NCI-H82 (cell line): ENCODE measurements around the gene FAN1.
A peak's percentile ranks its signal among the peaks of the same experiment; 100 is the strongest.

Experiments used
- DNase-seq: peaks from one replicate; lab custom pipeline; 2025; lab: John Stamatoyannopoulos, UW

FAN1 gene

GRCh38 chr15:30956216-30957124 is 52.8 kb downstream of the FAN1 start:
- peak; percentile 22 for DNase-seq

- DNase-seq = no peak
Measured at GRCh38 chr15:30958219-30958618, 54.5 kb downstream of the FAN1 start.

DNA sequence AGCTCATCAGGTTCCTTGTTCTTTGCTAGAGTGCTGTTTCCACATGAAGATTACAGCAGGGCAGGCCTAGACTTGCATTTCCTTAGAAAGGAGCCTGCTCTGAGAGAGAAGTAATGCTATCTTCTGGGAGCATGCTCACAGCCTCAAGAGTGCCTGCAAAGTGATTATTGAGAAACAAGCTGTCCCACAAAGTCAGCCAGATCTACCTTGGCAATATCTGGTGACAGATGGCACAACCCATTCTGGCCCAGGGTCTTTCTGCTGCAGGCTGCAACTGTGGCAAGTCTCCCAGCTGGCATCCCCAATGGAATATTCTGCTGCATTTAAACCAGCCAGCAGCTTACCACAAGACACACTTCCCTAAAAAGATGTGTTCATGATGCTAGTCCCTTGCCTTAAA is 58.4 kb downstream of the FAN1 start:
- DNase-seq = no peak

DNA sequence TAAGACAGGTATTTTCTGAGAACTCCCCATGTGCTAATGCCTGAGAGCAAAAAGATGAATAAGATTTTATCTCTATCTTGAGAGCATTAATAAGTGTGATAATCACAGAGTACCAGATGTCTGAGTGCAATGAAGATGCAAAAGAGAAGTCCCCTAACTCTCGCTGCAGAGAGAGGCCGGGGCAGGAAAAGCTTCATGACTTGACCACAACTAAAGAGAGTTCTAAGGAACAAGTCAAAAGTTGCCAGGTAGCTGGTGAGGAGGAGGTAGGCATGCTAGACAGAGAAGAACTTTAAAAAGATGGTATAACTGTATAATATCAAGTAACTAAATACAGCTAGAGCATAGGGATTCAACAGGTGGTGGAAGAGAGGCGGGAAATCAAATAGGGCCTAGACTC is 58.9 kb downstream of the FAN1 start:
- no peak for DNase-seq

DNA sequence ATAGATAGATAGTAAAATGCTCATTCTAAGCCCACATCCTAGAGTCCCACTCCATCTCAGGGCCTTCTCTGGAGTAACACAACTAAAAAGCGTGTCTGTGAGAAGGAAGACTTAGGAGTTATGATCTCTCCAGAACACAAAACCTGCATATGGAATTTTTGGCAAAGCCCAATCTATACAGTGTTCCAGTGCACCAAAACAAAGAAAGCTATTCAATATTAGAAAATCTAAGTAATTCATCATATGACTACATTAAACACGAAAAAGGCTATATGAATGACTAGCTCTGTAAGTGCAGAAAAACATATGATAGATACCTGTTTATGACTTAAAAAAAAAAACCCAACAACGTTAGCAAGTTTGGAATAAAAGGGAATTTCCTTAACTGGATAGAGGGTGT is 60.0 kb downstream of the FAN1 start:
- DNase-seq = no peak

DNA sequence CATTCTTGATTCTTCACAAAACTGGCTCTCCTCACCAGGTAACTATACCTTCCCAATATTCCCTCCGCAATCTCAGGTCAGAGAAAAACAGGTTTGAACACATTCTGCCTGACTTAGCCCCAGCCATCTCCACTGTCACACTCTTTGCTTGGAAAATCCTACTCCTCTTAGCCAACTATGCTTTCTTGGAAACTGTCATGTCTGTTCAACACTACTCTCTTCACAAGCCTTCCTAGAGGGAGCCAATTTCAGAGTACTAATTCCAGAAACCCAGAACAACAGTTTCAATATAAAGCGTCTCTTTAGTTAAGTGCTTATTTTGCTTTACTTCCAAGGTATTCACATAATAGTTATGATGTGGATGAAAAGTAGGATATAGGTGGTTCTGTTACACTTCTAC is 66.0 kb downstream of the FAN1 start:
- DNase-seq = no peak

DNA sequence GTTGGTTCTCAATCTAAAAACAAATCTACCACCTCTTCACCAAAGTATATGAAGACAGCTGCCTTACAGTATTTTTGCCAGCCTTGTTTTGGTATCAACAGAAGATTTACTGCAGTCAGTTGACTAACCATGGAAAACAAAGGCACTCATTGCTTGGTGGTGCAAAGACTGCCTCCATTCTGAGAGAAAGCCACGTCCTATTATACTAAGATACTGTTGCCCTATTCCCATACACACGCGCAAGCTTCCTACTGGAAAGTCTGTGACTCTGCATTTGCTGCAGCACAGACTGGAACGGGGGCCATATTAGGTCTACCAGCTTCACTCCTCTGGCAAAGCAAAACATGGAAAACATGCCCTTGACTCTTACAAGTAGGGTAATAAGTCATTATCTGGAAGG is 69.7 kb downstream of the FAN1 start:
- DNase-seq = no peak

GRCh38 chr15:30974112-30974511 is 70.4 kb downstream of the FAN1 start:
- no peak for DNase-seq

- DNase-seq = peak; percentile 14
Measured at GRCh38 chr15:30978328-30978727, 74.6 kb downstream of the FAN1 start.

DNA sequence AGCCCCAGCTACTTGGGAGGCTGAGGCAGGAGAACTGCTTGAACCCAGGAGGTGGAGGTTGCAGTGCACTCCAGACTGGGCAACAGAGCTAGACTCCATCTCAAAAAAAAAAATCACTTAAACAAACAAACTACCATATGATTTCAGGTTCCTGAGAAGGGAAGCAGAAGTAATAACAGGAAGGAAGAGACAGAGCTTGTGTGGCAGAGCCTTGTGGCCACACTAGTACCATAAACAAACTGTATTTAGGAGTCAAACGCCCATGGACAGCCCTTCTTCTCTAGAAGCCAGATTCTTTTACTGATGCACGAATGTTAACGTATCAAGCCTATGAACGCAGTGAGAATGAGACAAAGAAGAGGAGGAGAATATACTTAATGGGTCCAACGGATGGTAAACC is 75.7 kb downstream of the FAN1 start:
- DNase-seq = no peak

DNA sequence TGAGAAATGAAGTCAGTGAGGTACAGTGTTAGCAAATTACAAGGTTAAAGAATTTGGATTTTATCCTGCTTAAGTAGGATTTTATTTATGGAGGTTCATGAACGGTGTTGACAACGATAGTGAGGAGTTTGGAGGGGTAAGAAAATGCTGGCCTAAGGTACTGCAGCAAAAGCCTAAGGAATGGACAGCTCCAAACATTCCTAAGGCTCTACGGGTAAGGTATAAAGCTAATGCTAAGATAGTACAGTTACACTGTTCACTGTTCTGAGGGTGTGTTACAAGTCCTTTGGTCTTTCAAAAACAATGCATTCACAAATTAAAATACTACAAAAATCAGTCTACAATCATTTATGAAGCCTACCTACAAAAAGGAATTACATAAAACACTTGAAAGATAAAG is 80.4 kb downstream of the FAN1 start:
- no peak for DNase-seq

- peak; percentile 77 for DNase-seq
Measured at GRCh38 chr15:30984542-30984941, 80.8 kb downstream of the FAN1 start.

- DNase-seq = peak; percentile 52
Measured at GRCh38 chr15:30985081-30985531, 81.4 kb downstream of the FAN1 start.

DNA sequence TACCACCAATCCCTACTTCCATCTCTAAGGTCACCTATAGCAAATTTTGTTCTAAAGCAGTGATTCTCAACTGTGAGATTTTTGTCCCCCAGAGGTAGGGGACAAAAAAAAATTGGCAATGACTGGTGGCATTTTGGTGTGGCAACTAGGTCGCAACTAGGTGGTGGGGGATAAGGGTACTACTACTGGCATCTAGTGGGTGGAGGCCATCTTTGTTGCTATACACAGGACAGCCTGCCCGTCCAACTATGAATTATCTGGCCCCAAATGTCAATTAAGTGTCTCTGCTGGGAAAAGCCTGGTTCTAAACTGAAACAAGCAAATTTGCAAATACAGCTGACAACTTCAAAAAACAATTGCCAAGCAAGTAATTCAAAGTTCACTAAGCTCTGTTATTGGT is 86.3 kb downstream of the FAN1 start:
- DNase-seq = peak; percentile 23

DNA sequence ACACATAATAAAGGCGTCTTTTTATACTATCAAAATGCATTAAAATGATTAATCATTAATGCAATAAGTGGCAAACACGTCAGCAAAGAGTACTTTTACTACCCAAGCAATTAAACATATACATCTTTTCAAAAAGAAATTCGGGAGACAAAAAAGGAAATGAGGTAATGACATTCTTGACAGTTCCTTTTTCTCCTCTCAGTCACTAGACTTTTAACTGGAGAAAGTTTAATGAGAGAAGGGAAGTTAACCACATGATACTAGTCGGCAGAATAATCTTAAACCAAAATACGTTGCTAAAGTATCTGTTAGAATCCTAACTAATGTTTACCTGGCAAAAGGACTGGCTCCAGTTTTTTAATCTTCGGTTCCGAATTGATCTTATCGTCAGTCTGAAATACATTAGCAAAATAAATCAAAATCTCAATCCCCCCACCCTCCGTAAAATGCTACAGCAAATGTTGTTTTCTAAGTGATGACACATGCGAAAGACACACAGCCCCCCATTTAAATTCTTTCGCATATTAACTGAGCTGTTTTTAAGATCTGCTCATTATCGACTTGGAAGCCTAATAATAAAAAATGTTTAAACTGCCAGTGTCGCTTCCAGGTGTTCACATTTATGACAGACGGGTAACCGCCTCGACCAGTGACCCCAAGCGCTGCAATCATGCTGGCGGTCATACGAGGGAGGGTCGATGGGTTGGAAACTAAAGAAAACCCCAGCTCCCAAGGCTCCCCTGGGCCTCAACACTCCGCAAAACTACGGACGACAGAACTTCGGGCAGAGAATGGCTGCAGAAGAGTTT is 86.9 kb downstream of the FAN1 start:
- DNase-seq = no peak

GRCh38 chr15:30991255-30992235 is 87.8 kb downstream of the FAN1 start, which contains the start of gene MTMR10:
Gene MTMR10, minus strand, starts transcription at chr15:30991628. Its CDS starts 122 bp downstream, at chr15:30991506.
- peak; percentile 82 for DNase-seq

DNA sequence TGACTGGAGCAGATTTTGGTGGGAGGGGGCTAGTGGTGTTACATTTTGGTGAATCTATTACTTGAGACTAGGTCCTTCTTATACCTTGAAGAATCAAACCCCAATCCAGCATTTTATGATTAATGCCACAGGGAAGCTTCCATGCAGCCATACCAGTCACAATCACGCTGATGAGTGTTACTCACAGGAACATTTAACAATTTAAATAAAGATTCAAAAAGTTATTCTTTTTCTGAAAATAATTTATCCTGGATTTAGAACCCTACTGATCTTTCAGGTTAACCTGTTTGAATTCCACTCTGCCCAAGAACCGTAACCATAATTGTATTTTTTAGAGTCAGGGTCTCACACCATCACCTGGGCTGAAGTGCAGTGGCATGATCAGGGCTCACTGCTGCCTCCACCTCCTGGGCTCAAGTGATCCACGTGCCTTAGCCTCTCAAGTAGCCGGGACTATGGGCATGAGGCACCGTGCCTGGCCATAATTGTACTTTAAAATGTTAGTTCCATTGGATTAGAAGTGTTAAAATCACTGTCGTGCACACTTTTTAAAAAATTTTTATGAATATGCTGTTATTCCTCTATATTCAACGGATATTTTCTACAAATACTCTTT is 88.6 kb downstream of the FAN1 start:
- DNase-seq = peak; percentile 55
